Measurements from ENCODE around the gene PRB4.
"Not testable (repeated sequence)": the region's sequence is repeated elsewhere in the genome, so short reads cannot be mapped to it uniquely, and the experiment has no call there.

The PRB4 gene

DNA sequence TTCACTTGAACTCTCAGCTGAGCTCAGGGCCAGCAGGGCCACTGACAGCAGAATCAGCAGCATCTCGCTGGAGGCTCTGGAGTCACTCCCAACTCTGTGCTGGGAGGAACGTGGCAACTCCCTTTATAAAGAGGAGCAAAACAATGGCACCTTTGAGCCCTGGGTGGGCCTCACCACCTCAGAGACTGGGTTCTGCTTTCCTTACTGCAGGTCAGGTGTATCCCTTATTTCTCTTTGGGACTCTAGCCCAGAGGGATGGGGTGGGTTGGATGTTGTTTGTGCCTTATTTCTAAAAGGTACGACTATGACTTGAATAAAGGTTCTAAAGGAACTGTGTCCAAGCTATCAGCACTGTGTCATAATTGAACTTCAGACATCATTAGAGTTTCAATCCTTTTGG, at the start of gene PRB4:
Gene PRB4, minus strand, starts transcription at position 101 of the 400 bp plus-strand sequence. Its CDS starts 38 bp downstream, at position 63.
- DNase-seq (ENCODE audit: low read depth) = no peak

DNA sequence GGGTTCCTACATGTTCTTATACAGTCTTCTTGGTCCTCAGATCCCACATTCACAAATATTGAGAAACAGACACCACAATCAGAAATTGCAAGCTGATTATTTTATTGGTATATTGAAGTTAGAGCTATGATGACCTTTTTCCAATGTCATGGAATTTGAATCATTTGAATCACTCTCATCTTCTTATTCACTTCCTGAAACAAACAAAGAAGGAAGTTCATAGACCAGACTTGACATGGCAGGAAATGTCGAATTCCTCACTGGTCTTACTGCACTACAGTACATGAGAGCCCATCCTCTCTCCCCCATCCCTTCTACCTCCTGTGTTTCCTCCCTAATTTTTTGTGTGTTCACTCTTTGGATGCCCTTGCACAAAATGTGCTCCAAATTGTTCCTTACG, 41.5 kb upstream of the PRB4 start:
- not testable (repeated sequence) for DNase-seq (ENCODE audit: low read depth)

DNA sequence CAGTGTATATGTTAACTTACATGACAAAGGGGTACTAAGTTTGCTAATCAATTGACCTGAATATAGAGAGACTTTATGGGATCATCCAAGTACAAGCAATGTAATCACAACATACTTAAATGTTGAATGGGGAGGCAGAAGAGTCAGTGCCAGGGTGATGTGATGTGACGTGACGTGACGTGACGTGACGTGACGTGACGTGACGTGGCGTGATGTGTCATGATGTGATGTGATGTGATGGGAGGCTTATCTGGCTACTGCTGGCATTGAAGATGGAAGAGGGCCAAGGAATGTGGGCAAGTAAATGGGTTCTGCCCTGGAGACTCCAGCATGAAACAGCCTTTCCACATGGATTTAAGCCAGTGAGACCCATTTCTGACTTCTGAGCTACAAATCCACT, 38.2 kb upstream of the PRB4 start:
- no peak for DNase-seq (ENCODE audit: low read depth)

DNA sequence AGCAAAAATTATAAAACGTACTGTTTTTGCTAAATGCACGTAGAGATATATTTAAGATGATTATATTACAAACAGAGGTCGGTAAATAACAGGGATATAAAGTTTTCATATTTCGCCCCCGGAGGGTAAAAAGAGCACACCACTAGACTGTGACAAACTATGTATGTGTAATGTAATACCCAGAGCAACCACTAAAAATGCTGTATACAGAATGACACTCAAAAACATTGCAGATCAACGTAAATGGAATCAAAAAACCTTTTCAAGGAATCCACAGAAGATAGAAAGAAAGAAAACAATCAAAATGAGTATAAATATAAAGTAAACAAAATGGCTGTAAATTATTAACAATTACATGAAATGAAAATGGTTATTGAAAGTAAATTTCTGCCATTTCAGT, 37.6 kb upstream of the PRB4 start:
- DNase-seq (ENCODE audit: low read depth) = no peak

DNA sequence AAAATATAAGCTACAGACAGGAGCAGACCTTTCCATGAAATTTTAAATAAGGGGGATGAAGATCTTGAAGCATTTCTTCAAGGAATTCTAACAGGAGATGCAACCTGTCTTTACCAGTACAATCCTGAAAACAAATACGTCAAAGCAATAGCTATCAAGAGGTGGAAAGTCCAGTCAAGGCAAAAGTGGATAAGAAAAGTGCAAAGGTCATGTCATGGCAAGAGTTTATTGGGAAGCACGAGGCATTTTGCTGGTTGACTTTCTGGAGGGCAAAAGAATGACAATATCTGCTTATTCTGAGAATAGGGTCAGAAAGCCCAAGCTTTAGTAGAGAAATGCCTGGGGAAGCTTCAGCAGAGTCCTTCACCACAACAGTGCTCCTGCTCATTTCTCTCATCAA, 34.3 kb upstream of the PRB4 start:
- DNase-seq (ENCODE audit: low read depth) = no peak

DNA sequence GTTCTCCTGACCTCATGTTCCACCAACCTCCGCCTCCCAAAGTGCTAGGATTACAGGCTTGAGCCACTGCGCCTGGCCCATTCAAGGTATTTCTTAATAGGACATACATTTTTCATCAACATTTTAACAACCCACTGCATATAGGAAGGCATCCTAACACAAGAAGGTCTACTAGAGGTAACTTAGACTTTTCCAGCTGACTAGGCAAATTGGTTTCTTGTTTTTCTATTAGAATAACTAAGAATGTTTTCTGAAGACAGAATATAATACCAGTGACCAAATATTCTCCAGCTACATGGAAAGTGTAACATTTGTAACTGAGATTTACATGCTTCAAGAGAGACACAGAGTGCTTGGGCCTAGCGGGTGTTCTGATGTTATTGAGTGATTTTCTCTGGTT, 14.2 kb upstream of the PRB4 start:
- no peak for DNase-seq (ENCODE audit: low read depth)

DNA sequence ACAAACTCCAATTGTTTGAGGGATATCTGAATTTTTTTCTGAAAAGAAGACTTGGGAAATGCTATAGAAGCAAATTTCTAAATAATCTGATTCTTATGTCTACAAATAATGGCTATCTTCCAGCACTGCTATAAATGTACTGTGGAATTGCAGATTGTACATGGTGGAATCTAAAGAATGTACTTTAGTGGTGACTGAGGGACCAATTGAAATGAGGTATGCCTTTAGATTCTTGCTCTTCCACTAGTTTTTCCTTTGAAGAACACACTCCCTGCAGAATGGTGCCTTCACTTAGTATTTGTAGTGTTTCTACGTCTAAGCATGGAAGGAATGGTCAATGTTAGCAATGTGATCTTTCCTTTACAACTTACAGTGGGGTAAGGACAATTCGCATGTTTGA, 11.7 kb upstream of the PRB4 start:
- DNase-seq (ENCODE audit: low read depth) = no peak

DNA sequence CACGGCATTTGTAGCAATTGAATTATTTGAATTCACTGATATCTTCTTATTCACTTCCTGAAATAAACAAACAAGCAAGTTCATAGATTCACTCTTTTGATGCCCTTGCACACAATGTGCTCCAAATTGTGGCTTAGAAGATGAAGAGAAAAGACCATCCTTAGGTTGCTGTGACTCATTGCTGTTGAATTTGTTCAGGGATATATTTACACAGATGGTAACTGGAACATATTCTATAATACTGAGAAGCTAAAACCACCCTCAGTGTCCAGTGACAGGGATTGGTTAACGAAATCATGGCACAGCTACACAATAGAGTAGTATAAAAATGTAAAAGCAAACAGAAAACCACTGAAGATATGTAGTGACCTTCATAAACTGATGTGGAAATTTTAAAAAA, 3.1 kb downstream of the PRB4 start:
- no peak for DNase-seq (ENCODE audit: low read depth)

DNA sequence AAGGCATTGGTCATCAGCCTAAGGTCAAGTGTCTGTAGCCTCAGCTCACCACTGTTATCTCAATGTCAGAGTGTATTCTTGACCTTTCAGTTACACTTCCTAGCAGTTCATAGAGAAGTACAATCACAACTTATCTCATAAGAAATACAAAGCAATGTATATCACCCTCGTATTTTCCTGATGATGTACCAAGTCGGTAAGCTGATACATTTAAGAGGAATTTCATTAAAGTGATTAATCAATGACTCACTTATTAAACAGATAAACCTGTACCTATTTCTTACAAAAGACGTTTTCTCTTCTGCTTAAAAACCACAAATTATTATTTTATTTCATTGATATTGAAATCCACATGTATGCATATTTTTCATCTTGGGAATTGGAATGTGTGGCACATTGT, 36.8 kb downstream of the PRB4 start:
- DNase-seq (ENCODE audit: low read depth) = no peak

DNA sequence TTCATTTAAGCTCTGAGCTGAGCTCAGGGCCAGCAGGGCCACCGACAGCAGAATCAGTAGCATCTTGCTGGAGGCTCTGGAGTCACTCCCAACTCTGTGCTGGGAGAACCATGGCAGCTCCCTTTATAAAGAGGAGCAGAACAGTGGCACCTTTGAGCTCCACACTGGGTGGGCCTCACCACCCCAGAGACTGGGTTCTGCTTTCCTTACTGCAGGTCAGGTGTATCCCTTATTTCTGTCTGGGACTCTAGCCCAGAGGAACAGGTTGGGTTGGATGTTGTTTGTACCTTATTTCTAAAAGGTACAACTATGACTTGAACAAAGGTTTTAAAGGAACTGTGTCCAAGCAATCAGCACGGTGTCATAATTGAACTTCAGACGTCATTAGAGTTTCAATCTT, 40.6 kb downstream of the PRB4 start, which contains the start of gene PRB3:
Gene PRB3, minus strand, starts transcription at position 101 of the 400 bp plus-strand sequence. Its CDS starts 38 bp downstream, at position 63.
- no peak for DNase-seq (ENCODE audit: low read depth)

DNA sequence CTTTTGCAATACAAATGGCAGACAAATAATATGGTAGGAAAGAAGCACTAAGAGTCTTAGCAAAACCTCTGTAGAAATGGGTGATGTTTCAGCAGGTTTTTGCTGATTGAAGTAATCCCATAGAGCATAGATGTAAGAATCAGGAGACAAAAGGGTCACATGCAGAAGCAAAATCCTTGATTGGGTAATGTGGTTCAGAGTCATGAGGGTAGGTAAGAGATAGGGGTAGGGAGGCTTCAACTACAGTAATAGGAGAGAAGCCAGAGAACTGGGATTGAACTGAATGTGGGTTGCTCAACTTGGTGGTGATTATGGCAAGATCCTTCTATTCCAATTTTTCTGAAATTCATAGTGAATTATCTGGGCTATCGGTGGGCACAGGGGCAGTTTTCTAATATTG, 45.7 kb downstream of the PRB4 start:
- no peak for DNase-seq (ENCODE audit: low read depth)
